HG03039 (cell line): ENCODE measurements around the gene UPK1B.

Experiments
- ATAC-seq: cut with Tn5 transposase; IDR thresholded peaks from one replicate; pipeline ENCODE4 v1.9.1; 2021; ENCODE audit warnings: mild to moderate bottlenecking, moderate library complexity; ENCODE audit not compliant: unreplicated experiment

The UPK1B gene

DNA sequence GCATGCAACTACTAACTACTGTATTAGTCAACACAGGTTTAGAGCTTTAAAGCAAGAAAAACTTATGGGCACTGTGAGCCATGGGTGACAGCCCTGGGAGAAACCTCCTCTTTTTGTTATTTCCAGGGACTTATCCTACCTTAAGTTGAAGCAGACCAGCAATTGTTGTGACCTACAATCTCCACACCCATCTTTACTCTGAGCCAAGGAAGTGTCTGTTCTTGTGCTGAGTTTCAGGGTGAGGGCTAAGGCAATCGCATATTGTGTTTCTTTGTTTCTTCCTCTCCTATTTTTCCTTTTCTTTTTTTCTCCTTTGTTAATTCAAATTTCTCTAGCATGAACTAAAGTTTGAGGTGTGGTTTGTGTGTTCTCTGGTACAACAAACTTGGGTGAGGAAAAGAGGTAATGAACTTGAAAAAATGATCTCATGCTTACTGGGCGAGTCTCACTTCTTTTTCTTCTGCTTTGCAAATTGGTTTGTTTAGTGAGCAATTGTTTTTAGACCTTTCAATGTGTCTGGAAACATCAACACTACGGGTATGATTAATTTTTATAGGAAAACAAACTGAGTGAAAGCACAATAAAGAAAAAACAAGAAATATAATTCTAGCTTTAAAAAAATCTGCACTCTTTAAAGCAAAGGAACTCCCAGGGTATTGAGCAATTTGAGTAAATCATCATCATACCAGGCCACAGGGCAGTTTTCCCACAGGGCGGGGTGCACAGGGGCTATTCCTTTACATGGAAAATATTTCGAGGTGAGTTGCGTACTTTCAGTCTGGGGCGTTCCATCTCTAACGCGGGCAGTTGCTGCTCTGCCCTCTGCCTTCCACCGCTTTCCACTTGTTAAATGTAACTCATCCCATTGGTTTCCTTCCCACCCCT is 2.7 kb downstream of the UPK1B start:
- no peak for ATAC-seq

DNA sequence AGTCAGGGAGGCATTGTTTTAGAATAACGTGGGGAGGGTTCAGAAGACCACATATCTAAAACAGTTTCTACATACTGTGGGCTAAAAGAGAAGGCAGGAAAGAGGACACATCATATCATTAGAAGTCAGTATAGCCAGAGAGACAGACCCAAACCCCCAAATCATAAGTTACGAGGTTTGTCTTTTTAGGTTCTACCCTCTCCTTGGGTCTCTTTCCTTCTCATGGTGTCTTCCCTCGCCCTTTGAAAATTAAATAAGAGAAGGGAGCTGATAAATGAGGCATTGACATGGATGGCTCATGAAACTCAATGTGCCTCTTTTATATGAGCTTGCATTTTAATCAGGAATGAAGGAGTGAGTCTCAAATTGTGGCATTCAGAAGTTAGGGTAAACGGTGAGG is 3.4 kb downstream of the UPK1B start:
- ATAC-seq, result no peak

DNA sequence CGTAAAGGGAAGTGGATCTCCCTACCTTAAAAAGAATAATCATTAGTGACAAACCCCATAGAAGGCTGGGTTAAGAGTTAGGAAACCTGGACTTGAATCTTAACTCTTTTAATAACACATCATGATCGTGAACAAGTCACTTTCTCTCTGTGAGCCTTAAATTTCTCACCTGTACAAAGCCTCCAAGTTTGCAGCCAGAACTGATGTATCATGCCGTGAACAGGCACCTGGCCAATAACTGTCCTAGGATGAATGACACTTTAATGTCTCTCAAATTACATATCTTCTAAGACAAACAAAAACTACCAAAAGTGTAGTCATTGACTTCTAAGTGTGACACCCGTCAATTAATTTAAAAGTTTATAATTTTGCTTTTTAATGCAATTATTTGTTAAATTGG is 3.9 kb downstream of the UPK1B start:
- ATAC-seq, result no peak

DNA sequence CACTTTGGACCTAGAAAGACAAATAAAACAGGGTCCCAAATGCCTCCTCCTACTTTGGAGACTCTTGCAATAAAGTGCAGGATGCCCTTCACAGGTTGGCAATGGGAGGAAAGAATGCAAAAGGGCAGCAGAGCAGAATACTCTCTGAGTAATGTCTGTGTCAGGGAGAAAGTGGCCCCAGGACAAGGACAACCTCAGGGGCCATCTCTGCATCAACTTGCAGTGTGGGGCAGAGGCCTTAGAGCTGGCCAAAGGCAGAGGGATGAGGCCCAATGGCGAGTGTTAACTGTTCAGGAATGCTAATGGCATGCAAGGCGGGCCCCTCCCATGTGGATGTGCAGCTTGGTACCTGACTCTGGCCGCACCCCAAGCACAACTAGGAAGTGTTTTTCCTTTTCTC is 8.4 kb downstream of the UPK1B start:
- ATAC-seq, result no peak

DNA sequence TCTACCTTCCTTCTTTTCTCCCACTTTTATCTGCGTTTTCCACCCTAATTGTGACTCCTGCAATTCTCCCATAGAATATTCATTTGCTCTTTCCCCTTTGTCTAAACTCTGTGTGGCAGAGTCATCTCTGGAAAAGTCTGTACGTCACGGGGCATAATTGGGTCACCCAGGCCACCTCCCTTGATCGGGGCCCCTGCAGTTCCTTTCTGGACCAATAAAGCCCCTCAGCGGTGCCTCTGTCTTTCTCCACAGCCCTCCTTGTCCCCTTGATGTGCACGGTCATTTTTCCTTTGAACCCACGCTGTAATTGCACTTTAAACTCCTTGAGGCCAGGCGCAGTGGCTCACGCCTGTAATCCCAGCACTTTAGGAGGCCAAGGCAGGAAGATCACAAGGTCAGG is 10.7 kb downstream of the UPK1B start:
- no peak for ATAC-seq

DNA sequence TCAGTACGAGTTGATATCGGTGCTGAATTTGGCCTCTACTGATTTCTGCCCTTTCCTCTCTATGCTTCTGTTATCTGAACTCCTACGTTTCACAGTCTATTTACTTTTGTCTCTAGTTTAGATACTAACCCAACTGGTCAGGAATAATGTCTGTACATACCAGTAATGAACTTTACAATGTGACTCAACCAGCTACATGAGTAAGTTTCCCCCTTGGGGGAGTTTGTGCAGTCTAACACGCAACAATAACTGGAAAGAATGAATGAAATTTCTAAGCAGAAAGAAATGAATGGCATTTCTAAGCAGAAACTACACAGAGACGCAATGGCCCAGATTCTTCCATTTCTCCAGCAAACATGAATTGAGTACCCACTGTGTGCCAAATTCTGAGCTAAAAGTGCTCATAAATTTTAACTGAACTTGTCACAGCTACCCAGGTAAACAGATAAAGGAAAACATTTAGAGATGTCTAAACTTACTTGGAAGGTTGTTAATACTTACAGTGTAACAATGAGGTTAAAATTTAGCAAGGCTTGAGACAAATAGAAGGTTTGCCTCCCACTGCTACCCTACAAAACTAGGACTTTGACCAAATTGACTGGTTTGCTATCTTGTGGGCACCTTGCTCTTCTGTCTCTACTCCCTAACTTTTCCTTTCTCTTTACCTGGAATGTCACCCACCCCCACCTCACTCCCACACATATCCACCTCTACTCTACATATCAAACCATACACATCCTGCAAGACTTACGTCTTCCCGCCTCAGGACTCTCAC is 11.6 kb downstream of the UPK1B start:
- no peak for ATAC-seq

DNA sequence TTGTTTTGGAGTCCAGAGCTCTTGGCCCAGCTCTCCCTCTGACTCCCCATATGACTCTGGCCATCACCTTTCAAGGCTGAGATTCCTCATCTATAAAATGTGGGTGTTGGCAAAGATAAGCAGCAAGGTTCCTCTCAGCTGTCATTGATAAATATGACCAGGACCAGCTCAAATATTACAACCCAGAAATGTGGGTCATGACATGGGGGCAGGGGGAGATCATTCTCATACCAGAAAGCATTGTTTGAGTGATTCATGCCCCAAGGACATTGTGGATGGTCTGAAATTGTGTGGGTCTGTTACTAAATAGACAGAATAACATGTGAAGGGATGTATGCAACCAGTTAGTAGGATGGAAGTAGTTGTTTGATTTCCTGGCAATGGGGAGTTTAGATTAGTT is 13.9 kb downstream of the UPK1B start:
- ATAC-seq, result no peak

DNA sequence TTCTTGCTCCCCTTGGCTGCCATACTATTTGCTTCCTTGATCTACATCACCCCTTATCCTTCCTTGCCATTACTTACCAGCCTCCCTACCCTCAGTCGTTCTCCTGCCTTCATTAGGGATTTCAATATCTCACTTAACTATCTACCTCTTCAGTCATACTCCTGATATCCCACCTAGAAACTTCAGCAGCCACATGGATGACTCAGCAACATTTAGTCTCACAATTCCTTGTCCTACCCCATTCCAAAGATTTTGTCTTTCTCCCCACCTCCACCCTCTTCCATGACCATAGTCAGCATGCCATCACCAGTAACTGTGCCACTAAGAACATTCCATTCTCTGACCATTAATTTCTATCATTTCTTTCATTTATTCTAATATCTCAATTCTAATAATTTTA is 18.4 kb downstream of the UPK1B start:
- ATAC-seq, result no peak

DNA sequence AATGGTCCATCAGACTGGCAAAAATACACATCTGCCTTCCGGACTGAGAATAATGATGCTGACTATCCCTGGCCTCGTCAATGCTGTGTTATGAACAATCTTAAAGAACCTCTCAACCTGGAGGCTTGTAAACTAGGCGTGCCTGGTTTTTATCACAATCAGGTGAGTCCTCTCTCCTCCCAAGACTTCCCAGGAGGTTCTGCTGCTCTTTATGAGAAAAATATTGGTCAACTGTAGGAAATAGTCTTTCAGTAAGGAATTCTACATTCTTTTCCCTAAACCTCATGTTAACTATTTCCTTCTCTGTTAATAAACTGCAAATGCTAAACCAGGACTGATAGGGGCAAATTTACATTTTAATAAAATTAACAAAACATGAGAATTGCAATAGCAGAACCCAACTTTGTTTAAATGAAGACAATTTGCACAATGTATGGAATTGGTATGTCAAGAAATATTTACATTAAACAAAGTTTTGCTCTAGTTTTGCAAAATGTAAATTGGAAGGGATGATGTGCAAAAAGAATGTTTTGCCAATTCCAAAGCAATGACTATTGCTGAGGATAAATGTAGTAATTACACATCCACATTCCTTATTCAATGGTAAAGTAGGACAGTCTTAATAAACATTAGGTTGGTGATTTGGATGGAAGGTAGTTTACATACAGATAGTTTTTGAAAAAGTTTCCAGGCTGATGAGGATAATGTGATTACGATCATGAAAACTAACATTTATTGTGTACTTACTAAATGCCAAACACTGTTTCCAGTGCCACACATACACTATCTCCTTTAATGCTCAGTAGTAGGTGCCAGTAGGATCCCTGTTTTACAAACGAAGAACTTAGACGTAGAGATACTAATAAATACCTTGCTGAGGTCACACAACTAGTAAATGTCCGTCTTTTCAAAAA is 21.1 kb downstream of the UPK1B start:
- ATAC-seq, result no peak

DNA sequence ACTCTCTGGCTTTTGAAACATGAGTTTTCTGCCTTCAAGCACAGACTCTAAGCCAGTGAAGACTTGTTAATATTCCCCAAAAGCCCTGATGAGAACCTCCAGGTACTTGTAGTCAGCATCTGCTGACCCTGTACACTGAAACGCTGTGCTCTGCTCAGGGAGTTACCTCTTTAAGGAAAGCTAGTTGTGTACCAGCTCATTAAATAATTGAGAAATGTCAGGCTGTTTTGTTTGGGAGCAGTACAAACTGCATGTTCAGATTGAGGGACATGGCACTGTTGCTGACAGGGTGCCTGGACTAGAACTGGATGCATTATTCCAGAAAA is 21.7 kb downstream of the UPK1B start:
- no peak for ATAC-seq

DNA sequence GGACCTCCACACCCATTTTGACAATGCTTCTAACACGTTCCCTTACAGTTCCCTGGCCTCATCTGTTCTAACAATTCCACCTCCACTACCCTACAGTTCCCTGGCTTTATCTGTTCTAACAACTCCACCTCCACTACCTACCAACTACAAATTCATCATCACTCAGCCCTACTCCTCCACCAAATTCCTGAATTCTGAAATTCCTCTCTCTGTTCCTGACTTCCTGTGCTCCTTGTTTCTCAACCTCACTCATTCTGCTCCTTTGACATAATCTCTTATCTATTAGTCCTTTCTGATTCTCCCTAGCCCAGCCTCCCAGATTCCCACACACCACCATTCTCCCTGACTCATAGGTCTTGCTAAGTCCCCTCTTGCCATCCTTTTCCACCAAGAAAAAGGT is 22.5 kb downstream of the UPK1B start:
- no peak for ATAC-seq

DNA sequence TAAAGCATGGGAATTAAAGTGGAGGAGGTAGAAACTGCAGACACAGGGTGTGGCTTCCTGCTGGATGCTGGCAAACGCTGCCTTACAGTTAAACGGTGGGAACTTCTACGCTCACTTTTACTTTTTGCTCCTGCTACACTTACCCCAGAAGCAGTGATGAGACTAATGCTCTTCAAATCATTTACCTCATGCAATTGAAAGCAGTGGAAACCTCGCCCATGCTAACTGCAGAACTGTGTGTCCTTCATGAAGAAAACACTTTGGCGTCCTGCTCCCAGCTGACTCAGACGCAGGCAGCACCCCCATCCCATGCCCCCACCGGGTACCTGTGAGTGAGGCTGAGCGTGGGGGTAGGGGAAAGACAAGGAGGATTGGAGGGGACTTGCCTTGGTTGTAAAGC is 31.8 kb downstream of the UPK1B start:
- no peak for ATAC-seq

DNA sequence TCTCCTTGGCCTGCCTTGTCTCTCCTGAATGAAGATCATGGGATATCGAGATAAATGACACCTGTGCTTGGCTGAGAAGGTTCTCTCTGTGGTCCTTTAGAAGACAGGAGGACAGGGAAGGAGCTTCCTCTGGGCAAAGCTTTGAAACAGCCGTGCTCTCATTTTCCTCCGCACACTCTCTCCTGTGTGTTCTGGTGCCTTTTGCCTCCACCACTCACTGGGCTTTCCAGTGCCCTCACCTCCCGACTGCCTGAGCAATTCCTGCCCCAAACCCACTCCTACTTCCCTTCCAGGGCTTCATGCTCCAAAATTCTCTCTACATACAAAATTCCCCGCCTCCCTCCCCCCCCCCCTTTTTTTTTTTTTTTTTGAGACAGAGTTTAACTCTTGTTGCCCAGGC is 32.3 kb downstream of the UPK1B start:
- no peak for ATAC-seq

DNA sequence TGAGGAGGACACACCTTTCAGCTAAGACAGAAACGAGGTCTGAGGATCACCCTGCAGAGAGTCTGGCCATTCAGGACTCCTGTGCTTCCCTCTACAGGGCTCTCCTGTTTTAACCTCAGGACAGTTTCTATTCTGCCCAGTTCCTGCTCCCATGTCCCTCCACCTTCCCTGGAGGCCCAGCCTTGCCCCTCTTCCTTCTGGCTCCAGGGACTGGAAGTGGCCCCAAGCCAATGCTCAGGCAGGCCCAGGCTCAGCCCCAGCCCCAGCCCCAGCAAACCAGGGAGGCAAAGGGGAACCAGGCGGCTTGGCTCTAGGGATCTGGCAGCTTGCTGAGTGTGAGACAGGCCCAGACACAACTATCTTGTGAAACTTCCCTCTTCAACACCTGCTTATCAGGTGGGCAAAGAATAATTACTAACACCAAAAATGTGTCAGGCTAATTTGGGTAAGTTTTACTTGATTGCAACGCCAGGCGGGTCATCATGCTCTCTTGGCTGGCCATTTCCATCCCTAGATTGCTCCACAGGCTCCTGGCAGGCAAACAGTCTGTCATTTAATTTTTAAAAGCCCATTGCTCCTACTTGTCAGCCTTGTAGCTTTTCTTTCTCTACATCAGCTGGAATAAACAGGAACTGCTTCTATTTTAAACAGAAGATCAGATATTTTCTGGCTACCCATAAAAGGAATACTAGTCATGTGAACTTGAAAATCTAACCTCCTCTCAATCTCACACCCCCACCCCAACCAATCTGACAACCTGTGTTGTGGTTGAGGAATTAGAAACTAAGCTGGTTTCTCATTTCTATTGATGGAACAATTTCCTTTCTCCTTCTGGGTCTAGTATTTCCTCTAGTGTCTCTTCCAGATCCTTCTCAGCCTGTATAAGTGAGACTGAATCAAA is 33.5 kb downstream of the UPK1B start:
- no peak for ATAC-seq

DNA sequence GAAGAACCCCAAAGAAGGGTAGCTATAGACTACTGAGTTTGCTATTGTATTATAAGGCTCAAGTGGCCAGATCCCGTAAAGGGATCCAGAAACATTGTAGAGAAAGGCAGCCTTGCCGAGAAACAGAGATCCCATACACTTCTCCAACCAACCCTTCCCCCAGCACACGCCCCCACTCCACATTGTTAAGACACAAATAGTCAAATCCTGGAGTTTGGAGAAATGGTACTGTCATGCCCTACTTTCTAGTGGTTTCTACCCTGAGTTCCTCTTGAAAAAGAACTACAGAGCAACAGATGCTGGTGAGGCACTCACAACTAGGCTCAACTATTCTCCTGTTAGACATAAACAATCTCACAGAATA is 34.1 kb downstream of the UPK1B start:
- ATAC-seq, result no peak

DNA sequence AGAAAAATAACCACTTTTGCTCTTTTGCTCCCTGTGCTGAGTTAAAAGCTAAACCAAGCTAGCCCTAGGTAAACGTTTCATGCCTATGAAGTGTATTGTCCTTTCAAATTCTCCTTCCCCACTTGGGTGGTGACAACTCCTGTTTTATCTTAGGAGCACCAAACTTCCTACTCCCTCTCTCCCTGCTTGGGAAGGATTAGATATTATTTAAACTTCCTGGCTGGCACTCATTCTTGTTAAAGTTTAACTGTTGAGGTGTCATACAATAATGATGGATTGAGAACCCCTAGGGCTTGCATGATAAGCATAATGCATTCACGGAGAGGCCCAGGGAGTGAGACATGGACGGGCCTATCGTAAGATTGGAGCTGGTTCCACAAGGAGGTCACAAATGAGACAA is 37.8 kb downstream of the UPK1B start:
- ATAC-seq, result no peak

DNA sequence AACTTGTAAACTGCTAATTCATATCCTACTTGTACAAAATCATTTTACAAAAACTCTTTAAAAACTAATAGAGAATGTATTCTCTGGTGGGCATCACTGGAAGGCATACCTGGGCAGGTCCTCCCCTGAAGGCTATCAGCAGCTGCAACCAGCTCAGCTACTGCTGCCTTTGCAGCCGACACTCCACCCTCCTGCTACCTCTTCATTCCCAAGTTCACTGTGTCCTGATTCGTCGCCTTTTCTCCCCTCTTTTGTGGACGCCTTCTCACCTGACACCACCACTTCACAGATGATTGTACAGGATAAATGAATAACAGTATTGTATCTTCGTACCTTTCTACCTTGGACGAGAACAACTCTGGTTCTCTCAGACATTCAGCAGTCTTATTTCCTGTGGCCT is 38.4 kb downstream of the UPK1B start:
- ATAC-seq, result no peak

DNA sequence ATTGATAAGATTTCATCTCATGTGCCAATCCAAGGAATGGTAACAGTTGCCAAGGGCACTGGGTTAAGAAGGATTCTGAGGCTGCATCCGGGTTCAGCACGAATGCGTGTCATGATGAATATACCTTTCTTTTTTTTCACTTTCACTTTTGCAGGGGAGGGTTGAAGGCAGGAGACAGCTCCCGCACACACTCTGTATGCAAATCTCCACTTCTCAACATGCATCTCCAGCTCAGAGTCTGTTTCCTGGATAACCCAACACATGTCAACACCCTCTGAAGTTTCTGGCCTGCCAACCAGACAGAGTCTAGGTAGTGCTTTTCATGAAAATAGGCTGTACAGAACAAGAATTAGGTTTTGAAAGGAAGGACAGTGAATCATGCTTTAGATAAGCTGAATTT is 45.7 kb downstream of the UPK1B start:
- peak; percentile 97 for ATAC-seq

DNA sequence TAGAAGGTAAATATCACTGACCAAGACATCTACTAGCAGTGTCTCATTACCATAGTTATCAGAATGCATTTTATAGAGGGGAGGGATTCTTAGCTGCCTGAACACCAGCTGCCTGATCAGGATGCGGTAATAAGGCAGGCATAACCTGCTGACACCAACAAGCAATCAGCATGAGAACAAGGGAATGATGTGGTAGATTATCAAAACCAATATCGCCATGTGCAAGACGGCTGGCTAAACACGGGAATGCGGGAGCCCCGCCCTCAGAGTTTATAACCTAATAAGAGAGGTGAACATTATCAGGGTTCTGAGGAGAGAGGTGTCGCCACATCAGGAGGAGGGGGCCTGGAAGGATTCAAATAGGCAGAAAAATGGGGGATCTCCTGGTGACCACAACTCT is 46.8 kb downstream of the UPK1B start:
- no peak for ATAC-seq

DNA sequence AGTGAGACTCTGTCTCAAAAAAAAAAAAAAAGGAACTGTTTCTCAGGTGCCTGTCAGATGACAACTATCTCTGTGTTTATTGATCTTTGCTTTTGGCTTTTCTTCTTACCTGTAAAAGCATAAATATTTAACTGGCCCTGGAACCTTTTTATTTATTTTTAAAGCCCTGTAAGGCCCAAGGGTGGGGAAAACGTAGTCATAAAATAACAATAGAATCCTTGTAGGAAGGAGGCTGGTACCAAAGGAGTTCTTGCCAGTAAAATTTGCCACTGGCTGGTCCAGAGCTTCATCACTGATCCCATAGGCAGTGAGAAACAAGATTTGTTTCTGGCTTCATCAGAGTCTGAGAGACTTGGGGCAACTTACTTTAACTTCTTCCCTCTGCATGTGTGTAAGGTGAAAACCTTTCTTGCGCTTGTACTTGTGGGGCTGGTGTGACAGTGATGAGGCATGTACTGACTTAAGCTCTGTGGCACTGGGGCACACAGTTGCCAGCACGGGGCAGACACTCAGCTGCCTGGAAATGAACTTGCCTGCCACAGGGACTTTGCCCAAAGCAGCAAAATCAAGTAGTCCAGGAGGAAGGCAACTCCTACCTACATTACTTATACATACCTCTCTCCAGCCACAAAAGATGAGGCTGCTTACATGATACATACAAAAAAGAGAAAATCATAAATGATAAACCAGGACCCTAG is 47.7 kb downstream of the UPK1B start:
- ATAC-seq, result no peak
